ENCODE data around the gene SLC37A2.

DNA sequence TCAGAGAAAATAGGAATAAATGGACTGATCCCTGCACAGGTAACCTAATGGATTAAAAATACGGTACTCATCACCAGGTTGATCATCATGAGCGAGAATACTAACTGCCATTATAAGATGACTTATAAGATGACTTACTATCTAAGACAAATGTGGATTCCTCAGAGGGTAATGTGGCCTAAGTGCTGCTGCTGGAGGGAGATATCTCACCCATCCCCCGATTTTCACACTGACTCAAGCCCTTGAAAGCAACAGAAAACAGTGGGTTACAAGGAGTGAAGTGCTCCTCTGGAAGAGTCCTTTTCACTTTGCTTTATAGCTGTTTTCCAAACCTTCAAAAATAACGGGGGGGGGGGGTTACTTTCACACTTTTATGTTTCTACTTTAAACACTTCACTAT, 47.4 kb downstream of the SLC37A2 start:
- TF ChIP-seq CTCF (conservative IDR thresholded peaks at IDR 0.05 in 1 of 2, IDR thresholded peaks at IDR 0.05 in 1 of 2; ENCODE audit: extremely low read depth in 1 of 2, insufficient read depth in 1 of 2, low read depth in 1 of 2, low read length in 2 of 2): no peak
- TF ChIP-seq EZH2 (IDR thresholded peaks at IDR 0.05; ENCODE audit: borderline replicate concordance, low read length): no peak

Data from mammary epithelial cell (primary cell).